Endothelial cell (in vitro differentiated cells): ENCODE results near the gene PHLPP2. TPM values are rescaled to one million over a fixed set of nuclear protein-coding genes. Genes with fewer than 3 reads are reported as not detected.
"Not testable (repeated sequence)": the region's sequence is repeated elsewhere in the genome, so short reads cannot be mapped to it uniquely, and the experiment has no call there.

Experiments
- DNase-seq: peaks from one replicate; pipeline ENCODE4 v3.0.0; 2021; ENCODE audit warnings: low spot score
- H3K27ac Mint-ChIP-seq: one replicate; pipeline ENCODE4 v1.8.0; 2021; ENCODE audit warnings: mixed read lengths, inconsistent platforms; ENCODE audit not compliant: unreplicated experiment
- H3K27me3 Mint-ChIP-seq: one replicate; pipeline ENCODE4 v1.8.0; 2021; ENCODE audit warnings: mild to moderate bottlenecking, moderate library complexity, mixed read lengths, inconsistent platforms; ENCODE audit not compliant: unreplicated experiment
- H3K36me3 Mint-ChIP-seq: one replicate; pipeline ENCODE4 v1.8.0; 2021; ENCODE audit warnings: mild to moderate bottlenecking, low read depth, mixed read lengths, inconsistent platforms; ENCODE audit not compliant: unreplicated experiment
- H3K4me1 Mint-ChIP-seq: one replicate; pipeline ENCODE4 v1.8.0; 2021; ENCODE audit warnings: mild to moderate bottlenecking, mixed read lengths, inconsistent platforms; ENCODE audit not compliant: unreplicated experiment
- H3K4me3 Mint-ChIP-seq: one replicate; pipeline ENCODE4 v1.8.0; 2021; ENCODE audit warnings: mild to moderate bottlenecking, mixed read lengths, inconsistent platforms; ENCODE audit not compliant: unreplicated experiment
- H3K9me3 Mint-ChIP-seq: one replicate; pipeline ENCODE4 v1.8.0; 2021; ENCODE audit warnings: mixed read lengths, inconsistent platforms; ENCODE audit not compliant: unreplicated experiment
- CTCF ChIP-seq: fragments of 200-600 bp; sonication (generic); IDR thresholded peaks from one replicate; pipeline ENCODE4 v1.5.0; 2021; ENCODE audit warnings: antibody characterized with exemption; ENCODE audit not compliant: unreplicated experiment
- total RNA-seq: library from RNA; stranded (reverse); fragmentation: NEBNext Ultra II Directional; extraction: Animal tissue kit (Norgen Biotek cat#: 25700); gene quantifications from one replicate; pipeline ENCODE4 v1.2.1, GENCODE V29; 2021; ENCODE audit not compliant: unreplicated experiment

PHLPP2 gene
- total RNA-seq, 1 donor from 2014 or later, result 7.3 TPM

GRCh38 chr16:71698491-71698890 lies 26.0 kb downstream of the PHLPP2 start:
- TF ChIP-seq CTCF, result no peak
- Mint-ChIP-seq H3K36me3 (peaks cover 7% of the 10 kb centered on the region), H3K4me3 (no peak overlapping the region)

GRCh38 chr16:71693164-71693563 lies 31.3 kb downstream of the PHLPP2 start:
- no peak overlapping the region for H3K27ac Mint-ChIP-seq
- H3K4me1 Mint-ChIP-seq, result no peaks in the 10 kb centered on the region
- H3K36me3 Mint-ChIP-seq, result no peaks in the 10 kb centered on the region
- H3K9me3 Mint-ChIP-seq, result no peaks in the 10 kb centered on the region
- peaks cover 1% of the 10 kb centered on the region for H3K27me3 Mint-ChIP-seq
- no peak overlapping the region for H3K4me3 Mint-ChIP-seq
- no peak for DNase-seq
- TF ChIP-seq CTCF, result no peak

More at GRCh38 chr16:71698491-71698890, 26.0 kb downstream of the PHLPP2 start:
- Mint-ChIP-seq H3K4me1 (no peaks in the 10 kb centered on the region), H3K27me3 (no peaks in the 10 kb centered on the region), H3K27ac (no peak overlapping the region), H3K9me3 (no peaks in the 10 kb centered on the region)
- no peak for DNase-seq

- no peak overlapping the region for H3K4me3 Mint-ChIP-seq
- no peaks in the 10 kb centered on the region for H3K9me3 Mint-ChIP-seq
- TF ChIP-seq CTCF, result no peak
- H3K36me3 Mint-ChIP-seq, result no peaks in the 10 kb centered on the region
- no peak for DNase-seq
- peaks cover 5% of the 10 kb centered on the region for H3K27me3 Mint-ChIP-seq
- no peaks in the 10 kb centered on the region for H3K4me1 Mint-ChIP-seq
- H3K27ac Mint-ChIP-seq, result no peak overlapping the region
Observed at GRCh38 chr16:71689901-71690300, 34.6 kb downstream of the PHLPP2 start.

GRCh38 chr16:71687861-71688260 lies 36.6 kb downstream of the PHLPP2 start:
- no peaks in the 10 kb centered on the region for H3K9me3 Mint-ChIP-seq
- no peaks in the 10 kb centered on the region for H3K36me3 Mint-ChIP-seq
- peaks cover 4% of the 10 kb centered on the region for H3K27me3 Mint-ChIP-seq
- TF ChIP-seq CTCF, result no peak
- no peak overlapping the region for H3K4me3 Mint-ChIP-seq
- no peaks in the 10 kb centered on the region for H3K4me1 Mint-ChIP-seq
- no peak for DNase-seq
- H3K27ac Mint-ChIP-seq, result no peak overlapping the region

- H3K36me3 Mint-ChIP-seq, result not testable (repeated sequence)
Observed at GRCh38 chr16:71684280-71684679, 40.2 kb downstream of the PHLPP2 start.

GRCh38 chr16:71681360-71681759 lies 43.1 kb downstream of the PHLPP2 start:
- TF ChIP-seq CTCF, result no peak
- H3K4me3 Mint-ChIP-seq, result no peak overlapping the region
- H3K27me3 Mint-ChIP-seq, result peaks cover 2% of the 10 kb centered on the region
- H3K36me3 Mint-ChIP-seq, result no peaks in the 10 kb centered on the region
- no peak for DNase-seq
- no peak overlapping the region for H3K27ac Mint-ChIP-seq
- no peaks in the 10 kb centered on the region for H3K4me1 Mint-ChIP-seq
- no peaks in the 10 kb centered on the region for H3K9me3 Mint-ChIP-seq

More at GRCh38 chr16:71684280-71684679, 40.2 kb downstream of the PHLPP2 start:
- not testable (repeated sequence) for H3K27me3 Mint-ChIP-seq, H3K9me3 Mint-ChIP-seq, DNase-seq, H3K4me3 Mint-ChIP-seq, H3K27ac Mint-ChIP-seq, H3K4me1 Mint-ChIP-seq
